ENCODE data around the gene SLC44A4.
"Not testable (repeated sequence)": the region's sequence is repeated elsewhere in the genome, so short reads cannot be mapped to it uniquely, and the experiment has no call there.

Gene SLC44A4

GRCh38 chr6:31878726-31879125 is at the start of gene SLC44A4:
TSS of gene SLC44A4 (minus strand) at chr6:31878997. CDS start at chr6:31878980, 17 bp downstream.
- DNase-seq, result no peak

- no peak for DNase-seq
These were observed 49.8 kb upstream of the SLC44A4 start for GRCh38 chr6:31928672-31928939.

- DNase-seq, result no peak
These were observed 49.3 kb upstream of the SLC44A4 start for GRCh38 chr6:31927863-31928671.

DNA sequence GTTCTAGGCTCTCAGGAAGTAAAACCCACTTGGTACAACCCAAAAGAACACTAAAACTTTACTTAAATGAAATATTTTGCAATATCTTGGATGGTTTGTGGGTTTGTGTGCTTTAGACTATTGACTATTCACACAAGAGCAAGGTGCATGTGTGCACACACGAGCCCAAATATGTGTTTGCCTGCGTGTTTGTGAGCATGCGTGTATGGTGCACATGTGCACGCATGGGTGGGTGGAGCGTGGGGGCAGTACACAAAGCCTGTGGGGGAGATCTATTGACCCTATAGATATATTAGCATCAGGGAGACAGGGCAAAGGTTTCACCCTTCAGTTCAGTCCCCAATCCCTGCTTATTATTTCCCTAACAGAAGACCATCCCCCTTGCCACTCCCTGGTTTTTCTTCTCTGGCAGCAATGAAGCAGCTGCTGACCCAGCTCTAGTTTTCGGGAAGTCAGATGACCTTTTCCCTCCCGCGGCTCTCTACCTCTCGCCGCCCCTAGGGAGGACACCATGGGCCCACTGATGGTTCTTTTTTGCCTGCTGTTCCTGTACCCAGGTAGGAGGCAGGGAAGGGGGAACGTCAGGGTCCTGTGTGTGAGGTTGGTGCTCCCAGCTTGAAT is 48.6 kb upstream of the SLC44A4 start, which contains the start of gene C2:
Gene C2, plus strand, starts transcription at position 476 of the 621 bp plus-strand sequence. Its CDS starts 36 bp downstream, at position 512.
- no peak for DNase-seq

DNA sequence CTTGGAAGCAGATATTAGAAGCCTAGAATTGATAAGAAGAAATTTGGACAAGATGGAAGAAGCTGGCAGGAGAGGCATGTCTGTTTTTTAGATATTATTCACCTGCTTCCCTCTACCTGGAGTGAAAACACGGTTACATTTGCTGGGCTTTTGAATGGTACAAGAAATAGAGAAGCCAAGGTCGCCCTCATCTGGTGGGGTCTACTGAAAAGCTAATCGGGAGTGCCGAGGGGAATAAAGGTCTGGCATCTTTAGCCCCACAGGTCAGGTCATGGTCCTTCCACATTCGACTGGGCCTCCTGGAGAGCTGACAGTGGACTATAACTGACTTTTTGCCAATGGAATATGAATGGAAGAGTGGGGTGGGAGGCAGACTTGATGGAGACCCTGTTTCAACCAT is 44.1 kb upstream of the SLC44A4 start:
- no peak for DNase-seq

- no peak for DNase-seq
These were observed 42.0 kb upstream of the SLC44A4 start for GRCh38 chr6:31920811-31921210.

DNA sequence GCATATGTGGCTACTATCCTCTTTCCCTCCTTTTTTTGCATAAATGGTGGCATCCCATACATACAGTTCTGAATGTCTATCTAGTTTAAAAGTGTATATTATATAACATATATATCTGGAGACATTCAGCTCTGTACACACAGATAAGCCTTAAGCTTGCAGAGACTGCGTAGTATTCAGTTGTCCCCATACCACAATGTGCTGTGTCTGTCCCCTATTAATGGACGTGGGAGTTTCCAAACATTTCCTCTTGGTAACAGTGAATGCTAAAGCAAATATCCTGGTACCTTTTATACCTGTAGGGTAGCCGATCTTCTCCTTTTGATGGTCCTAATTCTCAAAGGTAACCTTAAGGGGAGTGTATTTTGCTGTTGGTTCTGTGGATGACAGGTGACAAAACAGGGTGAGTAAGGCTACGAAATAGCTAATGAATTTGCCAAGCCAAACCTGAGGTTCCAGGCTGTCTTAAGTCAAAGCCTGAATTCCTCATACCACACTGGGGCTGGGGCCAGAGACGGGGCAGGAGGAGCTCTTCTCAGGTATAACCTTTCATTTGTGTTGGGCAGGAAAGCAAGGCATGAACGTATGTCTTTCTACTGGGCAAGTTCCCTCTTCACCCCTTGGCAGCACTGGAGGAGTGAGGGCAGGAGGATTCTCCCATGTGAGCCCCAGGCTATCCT is 41.0 kb upstream of the SLC44A4 start:
- no peak for DNase-seq

DNA sequence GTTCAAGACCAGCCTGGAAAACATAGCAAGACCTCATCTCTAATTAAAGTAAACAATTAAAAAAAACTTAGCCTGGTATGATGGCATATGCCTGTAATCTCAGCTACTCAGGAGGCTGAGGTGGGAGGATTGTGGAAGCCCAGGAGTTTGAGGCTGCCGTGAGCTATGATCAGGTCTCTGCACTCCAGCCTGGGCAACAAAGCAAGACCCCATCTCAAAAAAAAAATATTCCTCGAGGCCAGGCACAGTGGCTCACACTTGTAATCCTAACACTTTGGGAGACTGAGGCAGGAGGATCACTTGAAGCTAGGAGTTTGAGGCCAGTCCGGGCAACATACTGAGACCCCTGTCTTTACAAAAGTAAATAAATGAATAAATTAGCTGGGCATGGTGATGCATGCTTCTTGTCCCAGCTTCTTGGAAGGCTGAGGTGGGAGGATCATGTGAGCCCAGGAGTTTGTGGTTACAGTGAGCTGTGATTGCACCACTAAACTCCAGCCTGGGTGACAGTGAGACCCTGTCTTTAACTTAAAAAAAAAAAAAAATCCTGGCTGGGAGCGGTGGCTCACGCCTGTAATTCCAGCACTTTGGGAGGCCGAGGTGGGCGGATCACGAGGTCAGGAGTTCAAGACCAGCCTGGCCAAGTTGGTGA is 39.4 kb upstream of the SLC44A4 start:
- no peak for DNase-seq

- DNase-seq, result no peak
These were observed 37.0 kb upstream of the SLC44A4 start for GRCh38 chr6:31915756-31916155.

GRCh38 chr6:31915351-31915750 is 36.6 kb upstream of the SLC44A4 start:
- DNase-seq, result no peak

GRCh38 chr6:31911826-31912585 is 33.2 kb upstream of the SLC44A4 start:
- no peak for DNase-seq

- DNase-seq, result not testable (repeated sequence)
These were observed 30.5 kb upstream of the SLC44A4 start for GRCh38 chr6:31909298-31909697.

DNA sequence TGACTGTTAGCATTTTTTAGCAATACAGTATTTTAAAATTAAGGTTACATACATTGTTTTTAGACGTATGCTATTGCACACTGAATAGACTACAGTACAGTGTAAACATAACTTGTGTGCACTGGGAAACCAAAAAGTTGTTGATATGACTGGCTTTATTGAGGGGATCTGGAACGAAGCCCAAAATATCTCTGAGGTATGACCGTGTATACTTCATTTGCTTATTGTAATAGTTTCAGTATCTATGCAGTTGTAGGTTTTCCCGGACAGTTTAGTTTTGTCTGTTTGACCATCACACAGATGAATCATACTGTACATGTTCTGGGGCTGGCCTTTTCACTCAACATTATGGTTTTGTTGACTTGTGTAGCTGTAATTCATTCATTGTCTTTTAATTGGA is 30.0 kb upstream of the SLC44A4 start:
- DNase-seq, result no peak

DNA sequence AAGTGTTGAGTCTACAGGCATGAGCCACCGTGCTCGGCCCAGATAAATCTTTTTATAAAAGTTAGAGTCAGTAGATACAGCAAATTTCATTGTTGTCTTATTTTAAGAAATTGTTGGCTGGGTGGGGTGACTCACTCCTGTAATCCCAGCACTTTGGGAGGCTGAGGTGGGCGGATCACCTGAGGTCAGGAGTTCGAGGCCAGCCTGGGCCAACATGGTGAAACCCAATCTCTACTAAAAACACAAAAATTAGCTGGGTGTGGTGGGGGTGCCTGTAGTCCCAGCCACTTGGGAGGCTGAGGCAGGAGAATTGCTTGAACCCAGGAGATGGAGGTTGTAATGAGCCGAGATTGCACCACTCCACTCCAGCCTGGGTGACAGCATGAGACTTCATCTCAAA is 29.5 kb upstream of the SLC44A4 start:
- DNase-seq, result not testable (repeated sequence)

- DNase-seq, result peak; percentile 57
These were observed 28.5 kb upstream of the SLC44A4 start for GRCh38 chr6:31907158-31907813.

GRCh38 chr6:31906727-31907126 is 27.9 kb upstream of the SLC44A4 start:
- not testable (repeated sequence) for DNase-seq

DNA sequence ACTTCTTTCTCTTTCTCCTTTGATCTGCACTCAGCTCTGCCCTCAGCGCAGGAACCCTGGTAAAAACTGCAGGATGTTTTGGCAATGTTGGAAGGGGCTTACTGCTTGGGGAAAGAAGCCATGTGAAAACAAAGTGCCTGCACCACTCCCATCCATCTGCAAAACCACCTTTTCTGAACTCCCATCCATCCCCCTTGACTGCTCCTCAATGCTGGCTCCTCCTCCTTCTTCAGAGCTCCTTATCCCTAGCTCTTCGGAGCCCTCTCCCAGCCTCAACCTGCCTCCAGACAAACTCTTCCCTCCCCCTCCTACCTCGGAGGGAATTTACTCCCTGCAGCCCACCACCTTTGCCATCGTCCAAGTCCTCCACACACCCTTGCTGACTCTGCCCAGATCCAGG is 27.3 kb upstream of the SLC44A4 start:
- no peak for DNase-seq

DNA sequence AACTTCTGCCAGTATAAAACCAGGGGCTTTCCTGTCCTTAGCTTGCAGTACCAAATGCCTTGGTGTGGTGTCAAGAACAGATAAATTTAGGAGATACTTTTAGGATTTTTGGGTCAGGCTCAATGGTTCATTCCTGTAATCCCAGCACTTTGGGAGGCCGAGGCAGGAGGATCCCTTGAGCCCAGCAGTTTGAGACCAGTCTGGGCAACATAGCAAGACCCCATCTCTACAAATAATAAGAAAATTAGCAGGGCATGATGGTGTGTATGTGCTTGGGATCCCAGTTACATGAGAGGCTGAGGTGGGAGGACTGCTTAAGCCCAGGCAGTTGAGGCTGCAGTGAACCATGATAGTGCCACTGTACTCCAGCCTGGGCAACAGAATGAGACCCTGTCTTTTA is 26.2 kb upstream of the SLC44A4 start:
- no peak for DNase-seq

DNA sequence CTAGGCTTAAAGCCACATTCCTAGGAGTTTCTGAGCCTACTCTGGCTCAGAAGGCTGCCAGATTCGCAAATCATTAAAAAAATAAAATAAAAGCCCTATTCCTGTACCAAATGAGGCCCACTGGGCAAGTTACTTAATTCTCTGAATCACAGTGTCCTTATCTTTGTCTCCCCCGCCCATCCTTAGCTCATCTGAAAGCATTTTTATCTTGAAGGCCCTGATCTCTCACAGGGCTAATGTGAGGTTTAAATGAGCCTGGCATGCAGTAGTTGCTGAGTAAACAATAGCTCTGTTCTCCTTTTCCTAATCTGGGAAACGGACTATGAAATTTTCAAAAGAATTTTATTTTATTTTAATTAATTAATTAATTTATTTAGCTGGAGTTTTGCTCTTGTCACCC is 25.2 kb upstream of the SLC44A4 start:
- DNase-seq, result no peak

DNA sequence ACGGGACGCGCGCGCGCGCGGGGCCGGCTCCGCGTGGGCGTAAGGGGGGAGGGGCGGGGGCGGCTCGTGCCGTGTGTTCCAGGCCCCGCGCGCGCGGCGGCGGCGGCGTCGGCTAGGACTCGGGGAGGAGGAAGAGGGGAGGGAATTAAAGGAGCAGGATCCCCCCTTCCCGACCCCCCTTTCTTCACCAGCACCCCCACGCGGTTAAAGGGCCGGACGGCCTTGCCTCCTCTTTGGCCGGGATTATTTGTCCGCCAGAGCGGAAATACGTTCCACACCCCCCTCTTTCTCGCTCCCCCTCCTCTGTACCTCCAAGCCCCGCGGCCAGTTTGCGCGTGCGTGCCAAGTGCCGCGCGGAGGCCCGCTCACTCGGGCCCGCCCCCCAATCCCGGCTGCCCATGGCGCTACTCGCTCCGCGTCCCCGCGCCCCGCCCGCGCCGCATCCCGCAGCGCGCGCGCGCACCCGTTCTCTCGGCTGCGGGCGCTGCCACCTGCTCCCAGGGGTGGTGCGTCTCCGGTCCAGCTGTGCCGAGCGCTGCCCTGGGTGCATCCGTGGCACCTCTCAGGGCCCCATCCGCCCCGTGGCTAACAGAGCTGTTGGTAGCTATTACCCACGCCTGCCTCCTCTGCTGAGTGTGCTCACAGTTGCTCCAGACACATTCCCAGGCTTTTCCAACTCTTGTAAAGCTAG is 23.3 kb upstream of the SLC44A4 start, which contains the start of gene ZBTB12:
Gene ZBTB12, minus strand, starts transcription at position 134 of the 691 bp plus-strand sequence. CDS start 781 bp downstream, outside the sequence.
- DNase-seq, result no peak

DNA sequence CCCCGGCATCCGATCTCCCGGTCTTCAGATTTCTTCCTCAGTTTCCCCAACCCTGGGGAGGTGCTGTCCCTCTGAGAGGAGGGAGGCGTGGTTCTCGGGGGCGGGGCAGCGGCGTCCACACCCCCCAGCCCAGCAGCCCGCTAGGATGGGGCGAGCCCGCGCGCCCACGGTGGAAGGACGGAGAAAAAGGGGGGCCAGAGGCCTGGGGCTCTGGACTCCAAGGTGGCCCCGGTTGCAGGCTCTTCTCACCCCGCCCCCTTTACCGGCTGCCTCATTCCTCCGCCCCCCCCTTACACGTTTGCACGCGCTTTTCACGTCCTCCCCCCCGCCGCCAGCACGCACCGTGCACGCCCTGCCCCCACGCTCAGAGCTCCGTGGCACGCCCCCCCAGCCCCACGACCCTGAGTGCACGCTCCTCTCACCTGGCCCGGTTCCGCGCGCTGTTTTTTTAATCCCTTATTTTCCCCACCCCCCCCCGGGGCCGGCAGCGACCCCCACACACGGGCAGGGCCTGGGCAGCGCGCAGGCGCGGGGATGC is 22.7 kb upstream of the SLC44A4 start:
- DNase-seq, result no peak

All from SIG-M5 (cell line).